Panc1 (cell line): ENCODE measurements around the gene PRR30.

Experiments used
- POLR2AphosphoS5 ChIP-seq: IDR thresholded peaks from 2 replicates; pipeline ENCODE4 v1.6.1; 2012; ENCODE audit warnings: mild to moderate bottlenecking, low read depth, low read length, moderate library complexity
- TCF7L2 ChIP-seq: IDR thresholded peaks from 2 replicates; pipeline ENCODE4 v1.6.1; 2011; ENCODE audit warnings: mild to moderate bottlenecking, low read depth, low read length, inconsistent platforms
- TF ChIP-seq, protein P1 (sequence below): fragments of 450-650 bp; IDR thresholded peaks from 2 replicates; pipeline ENCODE4 v1.5.1; 2017; ENCODE audit warnings: mild to moderate bottlenecking
- TF ChIP-seq, protein P2 (sequence below), 2 experiments: IDR thresholded peaks; 2 replicates each; pipeline ENCODE4 v1.6.1; 2011 to 2012; ENCODE audit warnings: low read depth in 2 of 2, control low read depth in 1 of 2, low read length in 1 of 2, mild to moderate bottlenecking in 1 of 2, moderate library complexity in 1 of 2; ENCODE audit not compliant: insufficient read depth in 1 of 2

DNA sequence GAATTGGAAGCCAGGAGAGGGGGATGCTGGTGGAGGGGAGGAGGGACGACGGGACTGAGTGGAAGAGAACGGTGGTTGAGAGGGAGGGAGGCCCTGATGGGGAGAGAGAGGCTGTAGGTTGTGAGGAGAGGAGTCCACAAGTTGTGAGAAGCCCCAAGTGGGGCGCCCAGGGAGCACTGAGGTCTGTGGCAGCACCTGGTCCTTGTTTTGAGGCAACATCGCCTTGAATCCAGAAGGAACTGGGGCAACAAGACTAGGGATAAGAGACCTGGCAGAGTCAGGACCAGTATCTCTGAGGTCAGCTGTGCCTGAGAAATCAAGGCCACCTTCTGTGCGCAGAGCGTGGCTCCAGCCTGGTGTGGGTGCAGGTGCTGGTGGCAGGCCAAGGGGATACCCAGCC lies 1.1 kb downstream of the PRR30 start:
- TF ChIP-seq, protein P1, sequence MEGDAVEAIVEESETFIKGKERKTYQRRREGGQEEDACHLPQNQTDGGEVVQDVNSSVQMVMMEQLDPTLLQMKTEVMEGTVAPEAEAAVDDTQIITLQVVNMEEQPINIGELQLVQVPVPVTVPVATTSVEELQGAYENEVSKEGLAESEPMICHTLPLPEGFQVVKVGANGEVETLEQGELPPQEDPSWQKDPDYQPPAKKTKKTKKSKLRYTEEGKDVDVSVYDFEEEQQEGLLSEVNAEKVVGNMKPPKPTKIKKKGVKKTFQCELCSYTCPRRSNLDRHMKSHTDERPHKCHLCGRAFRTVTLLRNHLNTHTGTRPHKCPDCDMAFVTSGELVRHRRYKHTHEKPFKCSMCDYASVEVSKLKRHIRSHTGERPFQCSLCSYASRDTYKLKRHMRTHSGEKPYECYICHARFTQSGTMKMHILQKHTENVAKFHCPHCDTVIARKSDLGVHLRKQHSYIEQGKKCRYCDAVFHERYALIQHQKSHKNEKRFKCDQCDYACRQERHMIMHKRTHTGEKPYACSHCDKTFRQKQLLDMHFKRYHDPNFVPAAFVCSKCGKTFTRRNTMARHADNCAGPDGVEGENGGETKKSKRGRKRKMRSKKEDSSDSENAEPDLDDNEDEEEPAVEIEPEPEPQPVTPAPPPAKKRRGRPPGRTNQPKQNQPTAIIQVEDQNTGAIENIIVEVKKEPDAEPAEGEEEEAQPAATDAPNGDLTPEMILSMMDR = no peak
- TF ChIP-seq, protein P2, sequence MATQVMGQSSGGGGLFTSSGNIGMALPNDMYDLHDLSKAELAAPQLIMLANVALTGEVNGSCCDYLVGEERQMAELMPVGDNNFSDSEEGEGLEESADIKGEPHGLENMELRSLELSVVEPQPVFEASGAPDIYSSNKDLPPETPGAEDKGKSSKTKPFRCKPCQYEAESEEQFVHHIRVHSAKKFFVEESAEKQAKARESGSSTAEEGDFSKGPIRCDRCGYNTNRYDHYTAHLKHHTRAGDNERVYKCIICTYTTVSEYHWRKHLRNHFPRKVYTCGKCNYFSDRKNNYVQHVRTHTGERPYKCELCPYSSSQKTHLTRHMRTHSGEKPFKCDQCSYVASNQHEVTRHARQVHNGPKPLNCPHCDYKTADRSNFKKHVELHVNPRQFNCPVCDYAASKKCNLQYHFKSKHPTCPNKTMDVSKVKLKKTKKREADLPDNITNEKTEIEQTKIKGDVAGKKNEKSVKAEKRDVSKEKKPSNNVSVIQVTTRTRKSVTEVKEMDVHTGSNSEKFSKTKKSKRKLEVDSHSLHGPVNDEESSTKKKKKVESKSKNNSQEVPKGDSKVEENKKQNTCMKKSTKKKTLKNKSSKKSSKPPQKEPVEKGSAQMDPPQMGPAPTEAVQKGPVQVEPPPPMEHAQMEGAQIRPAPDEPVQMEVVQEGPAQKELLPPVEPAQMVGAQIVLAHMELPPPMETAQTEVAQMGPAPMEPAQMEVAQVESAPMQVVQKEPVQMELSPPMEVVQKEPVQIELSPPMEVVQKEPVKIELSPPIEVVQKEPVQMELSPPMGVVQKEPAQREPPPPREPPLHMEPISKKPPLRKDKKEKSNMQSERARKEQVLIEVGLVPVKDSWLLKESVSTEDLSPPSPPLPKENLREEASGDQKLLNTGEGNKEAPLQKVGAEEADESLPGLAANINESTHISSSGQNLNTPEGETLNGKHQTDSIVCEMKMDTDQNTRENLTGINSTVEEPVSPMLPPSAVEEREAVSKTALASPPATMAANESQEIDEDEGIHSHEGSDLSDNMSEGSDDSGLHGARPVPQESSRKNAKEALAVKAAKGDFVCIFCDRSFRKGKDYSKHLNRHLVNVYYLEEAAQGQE (IDR thresholded peaks at IDR 0.05; ENCODE audit: insufficient read depth in 1 of 2, low read depth in 2 of 2, low read length in 1 of 2) = no peak
- no peak for TF ChIP-seq POLR2AphosphoS5
- no peak for TF ChIP-seq TCF7L2
